K562 (cell line): Measurements from ENCODE around the gene TRPV6. TPM values are rescaled to one million over a fixed set of nuclear protein-coding genes. Genes with fewer than 3 reads are reported as not detected.

Experiments
- ARID3B ChIP-seq: fragments of 250-450 bp; sonication (Bioruptor Pico); IDR thresholded peaks from 2 replicates; pipeline ENCODE4 v1.4.0; 2020; ENCODE audit warnings: borderline replicate concordance
- BCLAF1 ChIP-seq, 2 experiments: fragments of 450-650 bp in 1 of 2; IDR thresholded peaks; 2 replicates each; pipeline ENCODE4 v1.6.1; 2011 to 2017; ENCODE audit warnings: low read depth in 2 of 2, antibody characterized with exemption in 1 of 2, borderline replicate concordance in 1 of 2, low read length in 1 of 2, mild to moderate bottlenecking in 1 of 2, mixed read lengths in 1 of 2; ENCODE audit not compliant: control insufficient read depth in 1 of 2
- CBFA2T3 ChIP-seq: fragments of 450-650 bp; IDR thresholded peaks from 2 replicates; pipeline ENCODE4 v1.6.1; 2017
- DEAF1 ChIP-seq: fragments of 450-650 bp; formaldehyde crosslinking; IDR thresholded peaks from 2 replicates; pipeline ENCODE4 v1.4.0; 2020; ENCODE audit warnings: mild to moderate bottlenecking, moderate library complexity
- EWSR1 ChIP-seq: fragments of 450-650 bp; IDR thresholded peaks from 2 replicates; pipeline ENCODE4 v1.6.1; 2018; ENCODE audit warnings: borderline replicate concordance, mild to moderate bottlenecking, low read depth, moderate library complexity; ENCODE audit not compliant: partially characterized antibody
- FOXJ2 ChIP-seq: fragments of 200-800 bp; sonication (Bioruptor generic); IDR thresholded peaks from 2 replicates; pipeline ENCODE4 v1.6.1; 2016; ENCODE audit warnings: missing genetic modification characterization, missing compliant biosample characterization
- FOXP4 ChIP-seq: sonication (generic); formaldehyde crosslinking; IDR thresholded peaks from 2 replicates; pipeline ENCODE4 v1.8.0; 2022; ENCODE audit warnings: mild to moderate bottlenecking, missing genetic modification reagents, borderline replicate concordance
- IRF1 ChIP-seq: sonication (generic); formaldehyde crosslinking; IDR thresholded peaks from 2 replicates; pipeline ENCODE4 v1.8.0; 2022; ENCODE audit warnings: missing genetic modification reagents, mild to moderate bottlenecking, borderline replicate concordance
- NCOR1 ChIP-seq: fragments of 450-650 bp; IDR thresholded peaks from 2 replicates; pipeline ENCODE4 v1.6.1; 2016; ENCODE audit warnings: mild to moderate bottlenecking, moderate library complexity
- PPARD ChIP-seq: fragments of 250-450 bp; sonication (Bioruptor Pico); IDR thresholded peaks from 2 replicates; pipeline ENCODE4 v1.8.0; 2022; ENCODE audit warnings: inconsistent platforms, mild to moderate bottlenecking, moderate library complexity
- SMARCA5 ChIP-seq: fragments of 450-650 bp; IDR thresholded peaks from 2 replicates; pipeline ENCODE4 v1.6.1; 2016
- XRCC5 ChIP-seq: fragments of 200-400 bp; formaldehyde crosslinking; IDR thresholded peaks from 2 replicates; pipeline ENCODE4 v1.6.1; 2017; ENCODE audit warnings: low read depth, mild to moderate bottlenecking, low read length
- ZBTB43 ChIP-seq: sonication (generic); formaldehyde crosslinking; IDR thresholded peaks from 2 replicates; pipeline ENCODE4 v1.8.0; 2023; ENCODE audit warnings: mild to moderate bottlenecking, missing genetic modification reagents
- ZNF146 ChIP-seq: IDR thresholded peaks from one replicate; pipeline ENCODE4 v1.6.1; 2018; ENCODE audit warnings: missing compliant biosample characterization; ENCODE audit not compliant: unreplicated experiment
- ZNF589 ChIP-seq: fragments of 200-800 bp; sonication (Bioruptor generic); IDR thresholded peaks from 2 replicates; pipeline ENCODE4 v1.6.1; 2016; ENCODE audit warnings: low read depth, missing genetic modification characterization, missing compliant biosample characterization
- polyA plus RNA-seq, 8 experiments: library from polyadenylated mRNA; depleted of rRNA in 4 of 8; stranded (reverse) in 5 of 8; unstranded in 3 of 8; fragments of >200 nt; fragmentation: Nextera tagmentation in 2 of 8; fragmentation: Illumina TruSeq in 1 of 8; extraction: Ambion mirVana in 2 of 8; extraction: Trizol in 1 of 8; gene quantifications; 2 replicates each; pipeline versions ENCODE4 v1.2.1 to v1.2.3, GENCODE V29; 2011 to 2014; ENCODE audit warnings: inconsistent platforms in 1 of 8, missing spikeins in 1 of 8
- total RNA-seq, 7 experiments: library from RNA; depleted of rRNA in 6 of 7; stranded (reverse); fragments of >200 nt in 6 of 7; fragmentation: Illumina TruSeq in 2 of 7; extraction: Trizol in 2 of 7; gene quantifications; 2 replicates each; pipeline versions ENCODE4 v1.2.1 to v1.2.3, GENCODE V29; 2011 to 2021; ENCODE audit warnings: low replicate concordance in 1 of 7

Gene TRPV6
- total and polyA plus RNA-seq, 9 of the 15 experiments (the other 6 are each of a cell fraction or from before 2014, with no cell fraction given) = 0.04 to 0.36 (median 0.11) TPM

GRCh38 chr7:142833174-142834048, 52.1 kb downstream of the TRPV6 start (continued):
- TF ChIP-seq FOXP4 (CRISPR knock-in tag) = no peak
- TF ChIP-seq ARID3B (CRISPR knock-in tag) = no peak
- no peak for TF ChIP-seq IRF1 (CRISPR knock-in tag)
- no peak for TF ChIP-seq ZNF146
- TF ChIP-seq NCOR1 = peak; percentile 43
- no peak for TF ChIP-seq FOXJ2 (tag)
- TF ChIP-seq SMARCA5 = no peak
- TF ChIP-seq CBFA2T3 = peak; percentile 81
- no peak for TF ChIP-seq ZBTB43 (CRISPR knock-in tag)
- no peak for TF ChIP-seq EWSR1
- TF ChIP-seq BCLAF1 (IDR thresholded peaks at IDR 0.05; ENCODE audit: borderline replicate concordance in 1 of 2, control insufficient read depth in 1 of 2, low read depth in 2 of 2, low read length in 1 of 2) = no peak
- TF ChIP-seq XRCC5 = no peak
- no peak for TF ChIP-seq PPARD
- TF ChIP-seq ZNF589 (CRISPR knock-in tag) = 0 out of 2 replicates have a peak, but pooled peaks have one; percentile 27
- TF ChIP-seq DEAF1 = no peak
